ENCODE measurements around the gene TMEM217. TPM values are rescaled to one million over a fixed set of nuclear protein-coding genes. Genes with fewer than 3 reads are reported as not detected.

Gene TMEM217
- total and polyA plus RNA-seq, 2 of the 4 experiments (the other 2 are of a cell fraction), result 1.4 to 3.5 TPM

DNA sequence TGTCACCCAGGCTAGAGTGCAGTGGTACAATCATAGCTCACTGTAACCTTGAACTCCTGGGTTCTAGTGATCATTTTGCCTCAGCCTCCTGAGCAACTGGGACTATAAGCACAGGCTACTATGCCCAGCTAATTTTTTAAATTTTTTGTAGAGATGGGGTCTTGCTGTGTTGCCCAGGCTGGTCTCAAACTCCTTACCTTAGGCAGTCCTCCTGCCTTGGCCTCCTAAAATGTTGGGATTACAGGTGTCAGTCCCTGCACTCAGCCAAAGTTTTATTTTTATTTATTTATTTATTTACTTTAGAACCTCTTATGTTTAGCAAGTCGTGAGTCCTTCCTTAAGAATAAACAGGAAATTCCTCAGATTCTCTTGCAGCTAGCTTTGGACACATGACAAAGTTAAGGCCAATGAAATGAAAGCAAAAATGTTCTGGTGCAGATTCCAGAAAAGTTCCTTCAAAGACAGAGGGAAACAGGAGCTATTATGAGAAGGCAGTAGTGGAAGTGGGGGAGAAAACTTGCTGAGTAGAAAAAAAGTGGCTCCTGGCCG, 68.9 kb downstream of the TMEM217 start:
- Histone ChIP-seq H2BK15ac (ENCODE audit: low read depth, low read length) (no peak overlapping the region), H3K14ac (replicated peaks; ENCODE audit: low read depth, low read length) (no peak overlapping the region), H2BK120ac (ENCODE audit: low read depth, low read length) (no peak overlapping the region), H3K9me3 (ENCODE audit: control insufficient read depth, insufficient read depth, low read length) (no peaks in the 10 kb centered on the region), H4K91ac (ENCODE audit: insufficient read depth, low read depth, low read length) (no peak overlapping the region), H4K5ac (ENCODE audit: low read depth, low read length) (no peak overlapping the region), H3K23ac (ENCODE audit: low read depth, low read length) (no peak overlapping the region), H3K4ac (ENCODE audit: low read depth, low read length) (no peak overlapping the region), H3K4me1 (ENCODE audit: control insufficient read depth, insufficient read depth, low read length) (peaks cover 2% of the 10 kb centered on the region; the same call in 1 of the 2 replicates), H3K4me3 (ENCODE audit: insufficient read depth, low read depth, low read length) (no peak overlapping the region), H3K36me3 (ENCODE audit: control insufficient read depth, insufficient read depth, low read length) (no peaks in the 10 kb centered on the region), H4K20me1 (ENCODE audit: insufficient read depth, low read length) (no peaks in the 10 kb centered on the region), H3K9me1 (ENCODE audit: insufficient read depth, low read length) (no peaks in the 10 kb centered on the region), H3K4me2 (ENCODE audit: low read depth, low read length) (no peak overlapping the region), H2AFZ (replicated peaks; ENCODE audit: low read length, poor library complexity) (no peak overlapping the region), H4K8ac (ENCODE audit: low read depth in 2 of 2, low read length in 2 of 2) (no peak overlapping the region), H2AK5ac (ENCODE audit: low read depth, low read length) (no peak overlapping the region), H3K27me3 (ENCODE audit: control insufficient read depth, insufficient read depth, low read length) (no peaks in the 10 kb centered on the region), H2BK5ac (ENCODE audit: low read depth, low read length, poor library complexity, severe bottlenecking) (no peak overlapping the region), H2BK20ac (ENCODE audit: low read depth, low read length) (no peak overlapping the region), H2AK9ac (replicated peaks; ENCODE audit: low read depth, low read length, poor library complexity) (no peak overlapping the region), H3K79me1 (ENCODE audit: low read depth in 1 of 2, low read length in 2 of 2) (no peaks in the 10 kb centered on the region), H3K9ac (ENCODE audit: low read depth, low read length) (no peak overlapping the region), H3K56ac (ENCODE audit: extremely low read depth, insufficient read depth, low read length) (no peak overlapping the region), H3K18ac (ENCODE audit: low read depth, low read length) (no peak overlapping the region), H3K27ac (ENCODE audit: insufficient read depth, low read length) (no peak overlapping the region)
- POLR2A ChIA-PET (ENCODE audit: unreplicated experiment), result no interaction called here
- TF ChIP-seq, protein P1, sequence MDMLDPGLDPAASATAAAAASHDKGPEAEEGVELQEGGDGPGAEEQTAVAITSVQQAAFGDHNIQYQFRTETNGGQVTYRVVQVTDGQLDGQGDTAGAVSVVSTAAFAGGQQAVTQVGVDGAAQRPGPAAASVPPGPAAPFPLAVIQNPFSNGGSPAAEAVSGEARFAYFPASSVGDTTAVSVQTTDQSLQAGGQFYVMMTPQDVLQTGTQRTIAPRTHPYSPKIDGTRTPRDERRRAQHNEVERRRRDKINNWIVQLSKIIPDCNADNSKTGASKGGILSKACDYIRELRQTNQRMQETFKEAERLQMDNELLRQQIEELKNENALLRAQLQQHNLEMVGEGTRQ (IDR thresholded peaks at IDR 0.05; ENCODE audit: low read depth, low read length), result peak; percentile 8; the same call in 1 of the 2 replicates
- TF ChIP-seq RAD21 (IDR thresholded peaks at IDR 0.05; ENCODE audit: low read length), result no peak
- dilution Hi-C loops (cut with HindIII; ENCODE audit: low sequenced_read_pairs, unreplicated experiment), result no loop called here
- WGBS, 2 experiments (ENCODE audit: extremely low coverage in 2 of 2, insufficient read length in 1 of 2), result no CpG with 5 or more reads among the region's 2 CpGs
- CTCF ChIA-PET, result interaction anchor here (0.6 kb wide), 1 partner anchor 285 kb away, joined by 3 read pairs; no protein-coding TSS in a partner anchor
- in situ Hi-C loops (cut with MboI; ENCODE audit: low sequenced_read_pairs), result no loop called here
- no TSS peak for BruUV-seq (replicated peaks)
- no peak for DNase-seq
- no peak for ATAC-seq (ENCODE audit: low read depth)
- intact Hi-C loops (cut with micrococcal nuclease), result no loop called here

All from IMR-90 (cell line).